Sigmoid colon (tissue), 7 donors: Measurements from ENCODE around the gene SMARCA2. TPM values are rescaled to one million over a fixed set of nuclear protein-coding genes. Genes with fewer than 3 reads are reported as not detected.

Source experiments
- DNase-seq: peaks from one replicate; pipeline ENCODE4 v3.0.0-alpha.2; 2019
- H3K27ac ChIP-seq, 4 donors: fragments of 200-600 bp; sonication (generic); one replicate each; pipeline ENCODE4 v1.5.1; 2016 to 2019; ENCODE audit warnings: mild to moderate bottlenecking in 1 of 4
- H3K27me3 ChIP-seq, 3 donors: fragments of 200-600 bp; sonication (generic); one replicate each; pipeline ENCODE4 v1.5.1; 2019; ENCODE audit warnings: mild to moderate bottlenecking in 1 of 3
- H3K36me3 ChIP-seq, 4 donors: fragments of 200-600 bp; sonication (generic); one replicate each; pipeline ENCODE4 v1.5.1; 2016 to 2019
- H3K4me1 ChIP-seq, 4 donors: fragments of 200-600 bp; sonication (generic); one replicate each; pipeline ENCODE4 v1.5.1; 2017 to 2019
- H3K4me3 ChIP-seq, 4 donors: fragments of 200-600 bp; sonication (generic); one replicate each; pipeline ENCODE4 v1.5.1; 2017 to 2019; ENCODE audit warnings: mild to moderate bottlenecking in 2 of 4, moderate library complexity in 1 of 4
- H3K9me3 ChIP-seq, 4 donors: fragments of 200-600 bp in 3 of 4; sonication (generic) in 3 of 4; one replicate each; pipeline versions ENCODE4 v1.5.1 to v1.6.1; 2013 to 2019
- CTCF ChIP-seq, 4 experiments: fragments of 450-650 bp in 3 of 4; fragments of 200-600 bp in 1 of 4; IDR thresholded peaks; one replicate each; pipeline ENCODE4 v1.5.1; 2016 to 2019; ENCODE audit warnings: antibody characterized with exemption in 4 of 4, mild to moderate bottlenecking in 3 of 4, moderate library complexity in 2 of 4
- EP300 ChIP-seq, 4 donors: sonication (generic); formaldehyde crosslinking; IDR thresholded peaks; one replicate each; pipeline ENCODE4 v1.6.1; 2017; ENCODE audit warnings: antibody characterized with exemption in 4 of 4
- POLR2A ChIP-seq, 2 donors: fragments of 450-650 bp; IDR thresholded peaks; one replicate each; pipeline ENCODE4 v1.6.1; 2016; ENCODE audit warnings: antibody characterized with exemption in 2 of 2, mild to moderate bottlenecking in 2 of 2, moderate library complexity in 2 of 2
- POLR2AphosphoS5 ChIP-seq, 4 donors: sonication (generic); formaldehyde crosslinking; IDR thresholded peaks; one replicate each; pipeline ENCODE4 v1.6.1; 2017; ENCODE audit warnings: antibody characterized with exemption in 4 of 4
- WGBS, 2 donors: extraction: QIAGEN DNeasy Blood & Tissue Kit; methylation state at CpG; one replicate each; pipeline ENCODE4 v1.1.7; 2013; 5-methylcytosine and 5-hydroxymethylcytosine counted together
- intact Hi-C: fragments of 100-400 bp; cut with DNase I; formaldehyde crosslinking; loops from one replicate; pipeline ENCODE4 v1.15.1; 2023
- polyA plus RNA-seq, 3 donors: library from polyadenylated mRNA; stranded (reverse); fragments of 200-250 nt; gene quantifications; one replicate each; pipeline ENCODE4 v1.2.3, GENCODE V29; 2013
- total RNA-seq, 4 donors: library from RNA; depleted of rRNA; stranded (reverse); fragments of >200 nt; gene quantifications; one replicate each; pipeline ENCODE4 v1.1.0, GENCODE V29; 2016
- donor health status: healthy with polysubstance abuse.
- donor health status: Bipolar disorder and iron deficiency.
- donor health status: healthy.

SMARCA2 gene
- total and polyA plus RNA-seq, 7 donors, result 32.1 to 209 (median 75.0) TPM

- intact Hi-C loops, result no loop called here
- Histone ChIP-seq H3K27ac (peak overlapping the region; percentile 57 to 78 (median 74)), H3K36me3 (peaks cover 0 to 27% (median 0%) of the 10 kb centered on the region in 4 donors), H3K27me3 (no peaks in the 10 kb centered on the region), H3K9me3 (no peaks in the 10 kb centered on the region), H3K4me3 (peak overlapping the region; percentile 2 to 51 (median 45)), H3K4me1 (peaks cover 0 to 24% (median 17%) of the 10 kb centered on the region in 4 donors)
- no peak for TF ChIP-seq EP300 (IDR thresholded peaks at IDR 0.05)
- TF ChIP-seq POLR2AphosphoS5 (IDR thresholded peaks at IDR 0.05), result no peak
- TF ChIP-seq POLR2A (IDR thresholded peaks at IDR 0.05), result no peak
- TF ChIP-seq CTCF (IDR thresholded peaks at IDR 0.05), result no peak
- no peak for DNase-seq
- WGBS, 2 donors, result 43 to 79% methylated on average over 13 of the region's 13 CpGs
Measured at GRCh38 chr9:2159521-2160454, 144.6 kb downstream of the SMARCA2 start.

DNA sequence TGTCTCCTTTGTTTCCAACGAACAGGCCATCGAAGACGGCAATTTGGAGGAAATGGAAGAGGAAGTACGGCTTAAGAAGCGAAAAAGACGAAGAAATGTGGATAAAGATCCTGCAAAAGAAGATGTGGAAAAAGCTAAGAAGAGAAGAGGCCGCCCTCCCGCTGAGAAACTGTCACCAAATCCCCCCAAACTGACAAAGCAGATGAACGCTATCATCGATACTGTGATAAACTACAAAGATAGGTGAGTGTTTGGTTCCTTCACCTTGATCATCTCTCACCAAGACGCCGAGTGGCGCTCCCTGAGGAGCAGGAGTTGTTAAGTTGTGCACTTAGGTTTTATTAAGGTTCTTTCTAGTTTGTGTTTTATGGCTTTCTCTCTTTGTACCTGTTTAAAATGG lies 146.5 kb downstream of the SMARCA2 start:
- TF ChIP-seq EP300 (IDR thresholded peaks at IDR 0.05) (no peak), CTCF (IDR thresholded peaks at IDR 0.05) (no peak), POLR2A (IDR thresholded peaks at IDR 0.05) (no peak), POLR2AphosphoS5 (IDR thresholded peaks at IDR 0.05) (no peak)
- intact Hi-C loops, result no loop called here
- Histone ChIP-seq H3K27me3 (no peaks in the 10 kb centered on the region), H3K36me3 (peaks cover 0 to 27% (median 0%) of the 10 kb centered on the region in 4 donors), H3K9me3 (no peaks in the 10 kb centered on the region), H3K4me3 (no peak overlapping the region), H3K4me1 (peaks cover 0 to 23% (median 15%) of the 10 kb centered on the region in 4 donors), H3K27ac (no peak overlapping the region)
- DNase-seq, result no peak
- WGBS, 2 donors, result 91 to 96% methylated on average over 13 of the region's 13 CpGs

DNA sequence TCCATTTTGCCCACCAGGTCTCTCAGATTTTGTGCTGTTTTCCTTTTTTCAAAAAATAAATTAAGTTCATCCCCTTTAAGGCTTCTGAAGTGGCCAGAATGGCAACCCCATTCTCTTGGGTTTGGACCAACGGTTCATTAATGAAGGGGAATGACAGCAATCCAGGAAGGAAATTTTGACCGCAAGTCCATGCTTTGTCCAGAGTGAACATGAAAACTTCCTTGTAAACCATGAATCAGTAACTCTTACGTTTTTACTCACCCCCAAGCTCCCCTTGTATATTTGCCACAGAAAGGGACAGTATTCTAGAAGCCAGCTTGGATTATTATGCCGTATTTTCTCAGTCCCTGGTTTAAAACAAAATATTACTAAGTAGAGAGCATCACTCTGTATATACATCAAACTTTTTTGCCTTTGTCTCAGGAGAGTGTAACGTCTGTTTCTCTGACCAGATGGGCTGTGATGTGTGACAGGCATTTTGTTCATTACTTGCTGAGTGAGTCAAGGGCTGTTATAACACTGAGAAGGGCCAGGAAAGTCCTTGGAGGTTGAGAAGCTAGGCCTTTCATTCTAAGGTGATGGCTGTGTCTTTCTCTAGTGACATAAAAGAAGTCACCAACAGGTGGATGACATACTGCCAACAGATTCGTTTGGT lies 148.2 kb downstream of the SMARCA2 start:
- Histone ChIP-seq H3K4me3 (no peak overlapping the region), H3K27ac (no peak overlapping the region), H3K9me3 (no peaks in the 10 kb centered on the region), H3K4me1 (peaks cover 0 to 10% (median 7%) of the 10 kb centered on the region in 4 donors), H3K36me3 (peaks cover 0 to 27% (median 0%) of the 10 kb centered on the region in 4 donors), H3K27me3 (no peaks in the 10 kb centered on the region)
- TF ChIP-seq CTCF (IDR thresholded peaks at IDR 0.05) (no peak), EP300 (IDR thresholded peaks at IDR 0.05) (no peak), POLR2A (IDR thresholded peaks at IDR 0.05) (no peak), POLR2AphosphoS5 (IDR thresholded peaks at IDR 0.05) (no peak)
- 78 to 81% methylated on average over 6 of the region's 6 CpGs for WGBS, 2 donors
- intact Hi-C loops, result no loop called here
- DNase-seq, result no peak

DNA sequence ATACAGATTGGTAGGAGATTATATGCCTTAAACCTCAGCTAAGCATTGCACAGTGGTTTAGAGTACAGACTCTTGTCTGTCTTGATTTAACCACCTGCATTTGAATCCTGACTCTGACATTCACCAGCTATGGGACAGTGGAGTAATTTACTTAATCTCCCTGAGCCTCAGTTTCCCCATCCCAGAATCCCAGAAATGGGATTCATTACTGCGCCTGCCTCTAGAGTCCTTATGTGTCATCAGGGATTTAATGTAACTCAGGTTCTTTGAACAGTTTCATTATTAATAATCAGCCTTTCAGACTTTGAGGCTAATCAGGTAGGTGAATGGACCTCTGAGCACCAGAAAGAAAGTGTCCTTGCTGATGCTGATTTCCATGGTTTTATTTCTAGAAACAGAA lies 149.1 kb downstream of the SMARCA2 start:
- intact Hi-C loops, result no loop called here
- peaks cover 0 to 8% (median 4%) of the 10 kb centered on the region in 4 donors for H3K4me1 ChIP-seq
- DNase-seq, result no peak
- H3K36me3 ChIP-seq, result peaks cover 0 to 33% (median 0%) of the 10 kb centered on the region in 4 donors
- no peaks in the 10 kb centered on the region for H3K9me3 ChIP-seq
- 97 to 98% methylated on average over 1 of the region's 1 CpG for WGBS, 2 donors
- no peak overlapping the region for H3K27ac ChIP-seq
- TF ChIP-seq EP300 (IDR thresholded peaks at IDR 0.05), result no peak
- no peak for TF ChIP-seq CTCF (IDR thresholded peaks at IDR 0.05)
- no peak for TF ChIP-seq POLR2AphosphoS5 (IDR thresholded peaks at IDR 0.05)
- TF ChIP-seq POLR2A (IDR thresholded peaks at IDR 0.05), result no peak
- H3K27me3 ChIP-seq, result no peaks in the 10 kb centered on the region
- H3K4me3 ChIP-seq, result no peak overlapping the region
